K562 treated with DMSO at 1 percent for 4 hours (cell line): ENCODE data around the gene SF3A1. TPM values are rescaled to one million over a fixed set of nuclear protein-coding genes. Genes with fewer than 3 reads are reported as not detected.

Source experiments
- total RNA-seq: library from RNA; unstranded; fragments of 300-600 nt; gene quantifications from 2 replicates; pipeline ENCODE4 v1.2.3, GENCODE V29; 2022; ENCODE audit not compliant: insufficient read depth

The SF3A1 gene
- total RNA-seq: 48.0 and 54.1 TPM in 2 replicates

GRCh38 chr22:30356449-30357235, at the start of gene SF3A1, which contains the start of gene CCDC157:
SF3A1 (minus strand) TSS chr22:30356894; CDS start chr22:30356792, 102 bp downstream.
CCDC157 (plus strand) TSS chr22:30357007; CDS start chr22:30366001, 8,994 bp downstream.

GRCh38 chr22:30396871-30397655, 40.4 kb upstream of the SF3A1 start, which contains the start of gene SEC14L2:
SEC14L2 (plus strand) TSS chr22:30397018; CDS start chr22:30397117, 99 bp downstream.

GRCh38 chr22:30386960-30387827, 30.5 kb upstream of the SF3A1 start, which contains the start of gene RNF215:
RNF215 (minus strand) TSS chr22:30387411; CDS start chr22:30387313, 98 bp downstream.

GRCh38 chr22:30326706-30327362, 29.9 kb downstream of the SF3A1 start, which contains the start of gene TBC1D10A:
TBC1D10A (minus strand) TSS chr22:30326941; CDS start chr22:30326881, 60 bp downstream.

GRCh38 chr22:30289141-30289979, 67.3 kb downstream of the SF3A1 start, which contains the start of gene CASTOR1:
CASTOR1 (minus strand) TSS chr22:30289505; CDS start chr22:30289497, 8 bp downstream.

Other genes with a start within 250 kb of the SF3A1 start
- not detected in 2 replicates for gene LIF, start 110.1 kb downstream of the SF3A1 start, total RNA-seq
- gene OSM, start 90.0 kb downstream of the SF3A1 start, total RNA-seq: not detected in 2 replicates
- gene CASTOR1, start 67.4 kb downstream of the SF3A1 start, total RNA-seq: 1.7 TPM in 1 of 2 replicates, not detected in the other
- 13.3 and 13.4 TPM in 2 replicates for gene TBC1D10A, start 30.0 kb downstream of the SF3A1 start, total RNA-seq
- 3.6 and 4.1 TPM in 2 replicates for gene CCDC157, start 113 bp upstream of the SF3A1 start, total RNA-seq
- 2.5 and 5.4 TPM in 2 replicates for gene RNF215, start 30.5 kb upstream of the SF3A1 start, total RNA-seq
- 0.21 TPM in 1 of 2 replicates, not detected in the other for gene SEC14L2, start 40.1 kb upstream of the SF3A1 start, total RNA-seq
- gene MTFP1, start 68.9 kb upstream of the SF3A1 start, total RNA-seq: 30.3 and 32.4 TPM in 2 replicates
- not detected in 2 replicates for gene SEC14L3, start 115.1 kb upstream of the SF3A1 start, total RNA-seq
- not detected in 2 replicates for gene SEC14L4, start 148.8 kb upstream of the SF3A1 start, total RNA-seq
- 0.22 and 0.35 TPM in 2 replicates for gene SEC14L6, start 189.8 kb upstream of the SF3A1 start, total RNA-seq
- 4.2 and 6.0 TPM in 2 replicates for gene GAL3ST1, start 217.8 kb upstream of the SF3A1 start, total RNA-seq
- gene PES1, start 235.0 kb upstream of the SF3A1 start, total RNA-seq: 37.5 and 40.5 TPM in 2 replicates